NCI-H226 (cell line): ENCODE results near the gene DDX27.
A peak's percentile ranks its signal among the peaks of the same experiment; 100 is the strongest.

Source experiments
- DNase-seq: peaks from one replicate; pipeline ENCODE4 v3.0.0-alpha.2; 2015

DDX27 gene

DNA sequence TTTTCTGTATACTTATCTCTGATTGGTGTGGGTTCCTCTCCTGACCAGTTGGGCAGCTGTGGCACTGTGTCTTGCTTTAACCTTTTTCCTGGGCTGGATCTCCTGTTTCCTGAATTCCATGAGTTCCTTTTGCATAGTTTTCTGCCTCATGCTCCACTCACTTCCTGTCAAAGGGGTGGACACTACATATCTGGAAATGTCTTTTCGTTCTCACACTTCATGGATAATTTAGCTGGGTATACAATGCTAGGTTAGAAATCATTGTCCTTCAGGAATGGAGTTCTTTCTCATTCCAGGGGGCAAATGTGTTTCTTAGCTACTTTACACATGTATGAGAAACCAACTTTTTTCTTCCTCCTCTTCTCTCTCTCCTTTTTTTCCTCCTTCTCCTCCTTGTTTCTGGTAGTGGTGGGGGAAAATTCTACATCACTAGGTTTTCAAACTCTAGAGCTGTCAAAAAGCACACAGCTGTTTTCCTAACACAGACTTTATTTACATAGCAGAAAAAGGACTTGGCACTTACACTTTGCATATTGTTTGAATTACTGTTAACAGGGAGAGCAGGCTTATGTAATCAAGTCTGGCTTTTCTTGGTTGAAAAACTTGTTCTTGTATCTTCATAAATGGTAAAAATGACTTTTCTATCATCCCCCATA, 9.0 kb upstream of the DDX27 start:
- peak; percentile 64 for DNase-seq

GRCh38 chr20:49210757-49211110, 8.5 kb upstream of the DDX27 start:
- DNase-seq = no peak

GRCh38 chr20:49214571-49214970, 4.6 kb upstream of the DDX27 start:
- DNase-seq = no peak

- DNase-seq = no peak
These were observed 4.0 kb upstream of the DDX27 start for GRCh38 chr20:49215232-49215631.

DNA sequence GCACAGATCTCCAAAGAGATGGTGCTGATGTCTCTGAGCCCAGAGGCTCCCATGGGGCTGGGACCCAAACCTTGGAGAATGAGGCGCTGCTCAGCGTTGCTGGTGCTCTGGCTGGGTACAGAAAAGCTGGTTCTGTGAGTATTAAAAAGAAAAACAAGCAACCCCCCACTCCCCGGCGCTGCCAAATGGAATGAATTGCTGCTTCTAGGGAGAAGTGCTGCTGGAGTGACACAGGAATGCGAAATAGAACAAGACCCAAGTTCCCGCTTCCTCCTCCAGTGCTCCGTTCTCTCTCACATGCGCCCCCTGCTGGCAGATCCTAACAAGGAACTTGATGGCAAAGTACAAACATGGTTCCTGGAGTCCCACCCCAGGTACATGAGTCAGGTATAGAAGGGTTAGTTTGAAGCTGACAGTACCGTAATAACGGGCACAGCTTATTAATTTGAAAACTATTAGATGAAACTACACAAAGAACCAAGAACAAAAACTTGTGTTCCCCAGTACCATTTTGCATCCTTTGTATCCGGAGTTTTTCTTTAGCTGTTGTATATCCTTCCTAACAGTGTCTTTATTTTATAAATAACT, 2.1 kb upstream of the DDX27 start:
- DNase-seq = peak; percentile 81

DNA sequence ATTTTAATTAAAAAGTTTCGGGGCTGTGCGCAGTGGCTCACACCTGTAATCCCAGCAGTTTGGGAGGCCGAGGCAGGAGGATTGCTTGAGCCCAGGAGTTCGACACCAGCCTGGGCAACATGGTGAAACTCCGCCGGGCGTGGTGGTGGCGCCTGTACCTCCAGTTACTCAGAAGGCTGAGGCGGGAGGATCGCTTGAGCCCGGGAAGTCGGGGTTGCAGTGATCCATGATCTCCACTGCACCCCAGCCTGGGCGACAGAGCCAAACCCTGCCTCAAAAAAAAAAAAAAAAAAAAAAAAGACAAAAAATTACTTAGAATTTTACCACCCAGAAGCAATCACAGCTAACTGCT, 501 bp upstream of the DDX27 start:
- DNase-seq = peak; percentile 7

DNA sequence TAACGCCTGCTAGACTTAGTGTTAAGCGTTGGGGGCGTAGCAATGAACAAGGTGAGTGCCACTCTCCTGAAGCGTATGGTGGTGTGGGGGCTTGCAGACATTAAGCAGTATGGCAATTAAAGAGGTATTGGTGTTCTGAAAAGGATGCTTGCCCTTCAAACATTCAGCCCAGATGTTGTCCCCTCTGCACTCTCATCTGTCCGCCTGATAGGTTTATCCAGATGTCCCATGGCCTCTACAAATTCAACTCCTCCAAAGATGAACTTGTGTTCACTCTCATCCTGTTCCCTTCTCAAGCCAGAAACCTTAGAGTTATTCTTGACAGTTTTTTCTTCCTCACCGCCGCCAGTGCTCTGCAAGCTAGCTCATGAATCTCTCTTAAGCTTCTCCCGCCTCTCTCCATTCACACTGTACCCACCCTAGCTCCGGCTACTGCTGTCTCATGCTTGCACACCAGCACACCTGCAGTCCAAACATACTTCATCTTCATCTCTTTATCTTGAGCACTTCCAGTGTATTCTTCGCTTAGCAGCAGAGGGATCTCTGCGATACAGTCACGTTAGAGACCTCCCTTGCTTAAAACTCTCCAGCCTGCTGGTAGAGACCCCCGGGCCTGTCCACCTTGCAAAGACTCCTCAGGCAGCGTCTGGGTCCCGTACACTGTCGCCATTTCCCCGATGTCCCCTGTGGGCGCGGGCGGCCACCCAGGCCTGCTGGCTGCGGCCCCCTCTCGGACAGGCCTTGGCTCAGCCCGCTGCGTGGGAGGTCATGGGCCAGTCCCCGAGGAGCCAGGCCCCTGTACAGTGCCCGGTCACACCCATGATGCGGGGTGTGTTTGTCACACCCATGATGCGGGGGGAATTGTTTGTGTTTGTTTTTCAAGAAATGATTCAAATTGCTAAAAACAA, 962 bp downstream of the DDX27 start:
- no peak for DNase-seq

DNA sequence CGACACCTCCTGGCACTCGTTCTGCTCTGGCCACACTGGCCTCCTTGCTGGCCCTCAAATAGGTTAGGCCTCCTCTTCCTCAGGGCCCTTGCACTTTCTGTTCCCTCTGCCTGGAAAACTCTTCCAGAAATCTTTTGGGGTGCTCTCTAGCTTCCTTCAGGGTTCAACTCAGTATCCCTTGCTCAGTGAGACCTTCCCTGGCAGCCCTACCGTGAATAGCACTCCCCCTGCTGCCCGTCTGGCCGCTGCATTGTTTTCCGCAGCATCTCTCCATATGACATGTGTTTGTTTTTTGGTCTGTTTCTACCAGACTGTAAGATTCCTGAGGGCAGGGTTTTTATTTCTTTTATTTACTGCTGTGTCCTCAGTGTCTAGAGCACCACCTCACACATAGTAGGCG, 6.7 kb downstream of the DDX27 start:
- no peak for DNase-seq

GRCh38 chr20:49228676-49229075, 9.5 kb downstream of the DDX27 start:
- DNase-seq = no peak

GRCh38 chr20:49229381-49229780, 10.2 kb downstream of the DDX27 start:
- DNase-seq = no peak

- no peak for DNase-seq
These were observed 10.8 kb downstream of the DDX27 start for GRCh38 chr20:49230021-49230420.

DNA sequence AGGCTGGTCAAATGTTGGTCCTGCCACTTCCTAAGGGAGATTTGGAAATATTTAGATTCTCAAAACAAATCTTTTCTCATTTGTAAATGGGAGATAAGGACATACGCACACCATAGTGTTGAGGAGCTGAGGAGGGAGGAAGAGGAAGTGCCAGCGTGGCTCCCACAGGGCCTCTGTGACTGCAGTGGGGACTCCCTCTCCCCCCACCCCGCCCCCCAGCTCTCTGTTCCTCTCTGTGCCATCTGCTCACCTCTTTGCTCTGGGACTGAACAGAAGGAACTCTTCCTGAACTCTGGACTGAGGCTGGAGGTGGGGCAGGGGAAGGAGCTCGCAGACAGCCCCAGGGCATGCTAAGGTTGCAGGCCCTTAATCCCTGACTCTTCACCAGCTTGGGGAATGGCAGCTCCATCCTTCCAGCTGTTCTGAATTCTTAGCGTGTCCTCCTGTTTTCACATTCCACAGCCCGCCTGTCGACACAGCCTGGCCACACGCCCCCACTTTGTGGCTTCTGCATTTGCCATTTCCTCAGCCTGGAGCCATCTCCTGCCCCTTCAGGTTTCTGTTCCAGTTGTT, 11.4 kb downstream of the DDX27 start:
- no peak for DNase-seq

DNA sequence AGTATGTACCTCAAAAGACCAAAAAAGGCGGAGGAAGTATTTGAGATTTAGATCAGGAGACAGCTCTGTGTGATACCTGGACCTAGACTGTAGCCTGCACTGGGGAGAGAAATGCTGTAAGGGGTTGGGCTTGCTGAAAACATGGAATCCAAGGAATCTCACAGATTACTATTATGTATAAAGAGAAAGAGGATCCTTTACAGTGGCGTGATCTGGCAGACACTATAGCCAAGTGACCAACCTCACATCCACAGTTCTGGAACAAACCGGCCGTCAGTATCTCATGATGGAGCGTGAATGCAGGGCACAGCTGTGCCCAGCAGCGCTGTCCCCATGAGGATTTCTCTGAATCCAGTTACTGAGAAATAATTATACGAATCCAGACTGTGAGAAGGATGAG, 12.3 kb downstream of the DDX27 start:
- DNase-seq = no peak

GRCh38 chr20:49233226-49233625, 14.0 kb downstream of the DDX27 start:
- DNase-seq = no peak

- DNase-seq = no peak
These were observed 15.6 kb downstream of the DDX27 start for GRCh38 chr20:49234831-49235230.

DNA sequence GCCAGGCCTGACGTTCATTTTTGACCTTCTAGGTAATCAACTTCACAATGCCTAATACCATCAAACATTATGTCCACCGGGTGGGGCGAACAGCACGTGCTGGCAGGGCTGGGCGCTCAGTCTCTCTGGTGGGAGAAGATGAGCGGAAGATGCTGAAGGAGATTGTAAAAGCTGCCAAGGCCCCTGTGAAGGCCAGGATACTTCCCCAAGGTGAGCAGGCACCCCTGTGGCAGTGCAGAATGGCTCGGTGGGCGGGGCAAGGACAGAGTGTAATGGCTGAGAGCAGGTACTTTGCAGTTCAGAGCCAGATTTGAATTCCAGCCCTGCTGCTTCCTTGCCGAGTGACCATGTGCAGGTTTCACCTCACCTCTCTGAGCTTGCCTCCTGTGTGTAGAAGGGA, 17.1 kb downstream of the DDX27 start:
- DNase-seq = no peak

- DNase-seq = no peak
These were observed 18.3 kb downstream of the DDX27 start for GRCh38 chr20:49237531-49237930.

- peak; percentile 12 for DNase-seq
These were observed 26.9 kb downstream of the DDX27 start for GRCh38 chr20:49245921-49246740.

DNA sequence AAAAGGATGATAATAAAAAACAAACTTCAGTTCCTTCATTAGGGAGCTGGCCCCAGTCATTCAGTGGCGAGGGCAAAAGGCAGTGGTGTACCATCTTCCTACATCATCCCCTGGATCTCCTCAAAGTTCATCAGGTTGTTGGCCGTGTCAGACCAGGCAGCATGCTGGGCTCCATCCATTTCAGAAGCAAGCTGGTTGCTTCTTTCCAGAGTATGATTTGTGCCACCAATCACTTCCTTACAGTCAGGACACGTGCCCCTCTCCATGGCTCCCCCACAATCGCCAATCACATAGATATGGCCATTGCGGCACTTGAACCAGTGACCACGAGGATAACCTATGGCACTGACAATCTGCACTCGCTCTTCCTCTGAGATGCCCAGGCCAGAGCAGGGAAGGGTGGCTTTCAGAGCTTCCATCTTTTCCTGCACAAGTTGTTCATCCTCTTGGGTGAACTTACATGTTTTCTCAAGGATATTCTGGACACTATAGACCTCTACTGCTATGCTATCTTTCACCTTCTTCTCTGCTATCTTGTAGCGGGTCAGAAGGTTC, 28.0 kb downstream of the DDX27 start:
- no peak for DNase-seq

DNA sequence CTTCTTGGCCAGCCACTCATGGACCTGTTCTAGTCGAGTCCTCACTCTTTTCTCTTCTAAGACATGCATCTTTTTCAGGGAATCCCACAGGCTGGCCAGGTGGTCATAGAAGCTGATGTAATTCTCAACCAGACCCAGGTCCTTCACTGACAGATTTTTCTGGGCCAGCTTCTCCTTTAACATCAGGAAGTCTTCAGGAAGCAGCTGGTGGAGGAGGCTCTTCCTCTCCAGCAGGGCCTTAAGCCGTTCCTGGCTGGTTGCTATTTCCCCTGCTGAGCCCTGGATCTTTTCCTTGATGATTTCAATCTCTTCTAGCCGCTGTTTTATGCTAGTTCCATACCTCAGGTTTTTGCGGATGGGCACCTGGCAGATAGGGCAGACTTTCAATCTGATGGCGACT, 28.6 kb downstream of the DDX27 start:
- no peak for DNase-seq

- no peak for DNase-seq
These were observed 29.1 kb downstream of the DDX27 start for GRCh38 chr20:49248301-49248700.

GRCh38 chr20:49248879-49249665, 29.9 kb downstream of the DDX27 start:
- DNase-seq = no peak
